ENCODE results near the gene SRSF2.
"Not testable (repeated sequence)": the region's sequence is repeated elsewhere in the genome, so short reads cannot be mapped to it uniquely, and the experiment has no call there.

The SRSF2 gene

GRCh38 chr17:76720211-76720610 is 16.9 kb downstream of the SRSF2 start:
- DNase-seq = no peak

GRCh38 chr17:76718516-76718915 is 18.6 kb downstream of the SRSF2 start:
- no peak for DNase-seq

GRCh38 chr17:76716839-76717215 is 20.3 kb downstream of the SRSF2 start:
- no peak for DNase-seq

GRCh38 chr17:76716146-76716838 is 20.8 kb downstream of the SRSF2 start:
- peak; percentile 43 for DNase-seq

DNA sequence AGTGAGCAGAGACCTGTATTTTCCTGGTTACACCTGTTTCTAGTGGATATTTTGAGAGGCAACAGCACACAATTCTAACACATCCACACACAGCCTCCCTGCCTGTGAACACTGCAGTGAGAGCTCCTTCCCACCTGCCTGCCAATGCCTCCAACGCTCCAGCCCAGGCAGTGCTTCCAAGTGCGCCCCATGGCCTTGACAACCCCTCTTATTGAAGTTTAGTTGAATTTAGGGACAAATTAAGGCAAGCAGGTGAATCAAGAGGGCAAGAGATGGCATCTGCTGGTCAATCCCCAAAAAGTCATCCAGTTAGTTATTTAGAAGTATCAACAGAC is 21.7 kb downstream of the SRSF2 start:
- no peak for DNase-seq

DNA sequence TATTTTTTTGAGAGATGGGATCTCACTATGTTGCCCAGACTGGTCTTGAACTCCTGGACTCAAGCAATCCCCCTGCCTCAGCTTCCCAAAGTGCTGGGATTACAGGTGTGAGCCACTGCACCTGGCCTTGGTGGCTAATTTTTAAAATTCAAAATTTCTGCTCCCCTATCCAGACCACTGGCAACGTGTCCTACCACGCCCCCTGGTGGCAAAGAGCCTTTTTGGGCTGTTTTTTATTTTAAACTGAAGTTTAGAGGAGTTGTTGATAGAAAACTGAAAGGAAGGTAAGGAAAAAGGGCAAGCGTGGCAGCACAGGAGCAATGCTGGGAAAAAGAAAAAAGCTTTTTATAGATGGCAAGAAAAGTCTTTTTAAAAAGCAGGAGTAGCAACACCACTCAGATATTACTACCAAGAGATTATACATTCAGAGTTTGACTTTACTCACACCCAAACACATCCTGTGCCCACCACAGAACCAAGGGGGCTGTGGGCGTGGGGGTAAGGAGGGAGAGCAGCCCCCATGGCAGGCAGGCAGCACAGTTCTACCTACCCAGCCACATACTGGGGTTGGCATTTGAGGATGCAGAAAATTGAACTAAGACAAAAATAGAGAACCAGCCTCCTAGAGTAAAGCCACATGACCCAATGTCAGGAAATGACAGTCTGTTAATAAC is 22.2 kb downstream of the SRSF2 start:
- peak; percentile 64 for DNase-seq

- DNase-seq = no peak
Observed at GRCh38 chr17:76714336-76714735, 22.8 kb downstream of the SRSF2 start.

- DNase-seq = no peak
Observed at GRCh38 chr17:76713765-76714164, 23.4 kb downstream of the SRSF2 start.

DNA sequence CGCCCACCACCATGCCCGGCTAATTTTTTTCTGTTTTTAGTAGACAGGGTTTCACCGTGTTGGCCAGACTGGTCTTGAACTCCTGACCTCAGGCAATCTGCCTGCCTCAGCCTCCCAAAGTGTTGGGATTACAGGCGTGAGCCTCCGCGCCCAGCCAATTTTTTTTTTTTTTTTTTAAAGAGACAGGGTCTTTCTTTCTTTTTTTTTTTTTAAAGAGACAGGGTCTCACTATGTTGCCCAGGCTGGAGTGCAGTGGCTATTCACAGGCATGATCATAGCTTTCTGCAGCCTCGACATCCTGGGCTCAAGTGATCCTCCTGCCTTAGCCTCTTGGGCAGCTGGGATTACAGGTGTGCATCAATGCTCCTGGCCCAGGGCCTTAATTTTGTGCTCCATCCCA is 24.8 kb downstream of the SRSF2 start:
- not testable (repeated sequence) for DNase-seq

DNA sequence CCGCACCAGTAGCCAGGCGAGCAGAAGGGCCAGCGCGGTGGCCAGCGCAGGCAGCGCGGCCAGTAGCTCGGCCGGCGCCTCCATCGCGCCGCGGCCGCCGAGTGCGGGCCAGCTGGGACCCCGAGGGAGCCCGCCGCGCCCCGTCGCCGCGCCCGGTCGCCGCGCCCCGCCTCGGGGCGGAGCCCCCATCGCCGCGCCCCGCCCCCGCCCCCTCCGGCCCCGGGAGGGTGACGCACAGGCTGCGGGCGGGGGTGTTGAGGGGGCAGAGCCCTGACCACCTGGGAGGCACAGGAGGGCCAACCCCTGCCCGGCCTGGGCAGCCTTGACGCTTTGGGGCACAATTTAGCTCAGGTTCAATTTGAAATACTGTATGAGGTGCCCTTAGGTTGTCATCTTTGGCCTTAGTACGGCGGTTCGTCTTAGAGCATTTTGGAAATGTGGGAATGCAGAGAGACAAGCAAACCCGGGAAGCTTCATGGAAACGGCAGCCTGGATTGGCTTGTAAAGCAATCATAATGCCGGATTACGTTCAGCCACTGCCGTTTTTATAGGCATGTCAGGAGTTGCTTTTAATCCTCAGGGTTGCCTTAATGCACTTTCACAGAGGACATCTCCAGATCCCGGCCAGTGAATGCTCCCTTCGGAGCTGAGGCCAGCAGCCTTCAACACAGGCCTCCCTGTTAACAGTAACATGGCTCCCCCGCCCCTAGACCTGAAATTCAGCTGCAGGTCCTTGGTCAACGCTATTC is 26.1 kb downstream of the SRSF2 start, which contains the start of gene MXRA7:
Gene MXRA7, minus strand, starts transcription at position 103 of the 749 bp plus-strand sequence. Its CDS starts 19 bp downstream, at position 84.
- DNase-seq = no peak

DNA sequence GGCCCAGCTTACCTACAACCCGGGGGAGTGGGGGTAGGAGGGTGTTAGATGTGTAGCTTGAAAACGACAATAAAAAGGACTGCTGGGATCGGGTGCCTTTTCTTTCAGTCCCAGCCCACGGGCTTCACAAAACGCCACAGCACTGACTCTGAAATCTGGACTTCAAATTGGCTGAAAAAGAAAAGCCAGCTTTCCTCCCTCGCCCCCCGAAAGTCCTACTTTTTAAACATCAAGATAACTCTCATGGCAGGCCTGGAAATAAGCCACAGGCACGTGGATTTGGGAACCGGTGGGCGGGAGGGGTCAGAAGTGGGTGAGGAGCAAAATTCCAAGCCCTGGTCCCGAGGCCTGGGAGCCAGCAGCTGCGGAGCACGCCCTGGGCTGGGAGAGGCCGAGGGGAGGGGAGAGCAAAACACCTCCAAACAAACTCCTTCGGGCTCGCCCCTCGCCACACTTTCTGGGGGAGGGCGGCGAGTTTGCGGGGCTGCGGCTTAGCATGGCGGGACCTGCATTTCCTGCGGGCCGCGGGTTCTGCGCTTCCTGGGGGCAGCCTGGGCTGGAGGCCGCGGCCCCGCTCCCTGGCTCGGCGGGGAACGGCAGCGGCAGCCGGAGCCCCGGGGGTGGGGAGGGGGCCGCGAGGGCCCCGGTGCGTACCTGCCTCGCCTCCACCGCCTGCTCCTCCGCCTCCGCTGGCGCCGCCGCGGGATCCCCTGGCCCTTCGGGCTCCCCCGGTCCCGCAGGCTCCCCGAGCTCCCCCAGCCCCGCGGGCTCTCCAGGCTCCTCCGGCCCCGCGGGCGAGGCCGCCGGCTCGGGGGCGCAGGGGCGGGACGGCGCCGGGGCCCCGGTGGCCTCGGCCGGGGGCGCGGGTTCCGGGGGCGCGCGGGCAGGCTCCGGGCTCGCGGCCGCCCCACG is 26.9 kb downstream of the SRSF2 start:
- not testable (repeated sequence) for DNase-seq

DNA sequence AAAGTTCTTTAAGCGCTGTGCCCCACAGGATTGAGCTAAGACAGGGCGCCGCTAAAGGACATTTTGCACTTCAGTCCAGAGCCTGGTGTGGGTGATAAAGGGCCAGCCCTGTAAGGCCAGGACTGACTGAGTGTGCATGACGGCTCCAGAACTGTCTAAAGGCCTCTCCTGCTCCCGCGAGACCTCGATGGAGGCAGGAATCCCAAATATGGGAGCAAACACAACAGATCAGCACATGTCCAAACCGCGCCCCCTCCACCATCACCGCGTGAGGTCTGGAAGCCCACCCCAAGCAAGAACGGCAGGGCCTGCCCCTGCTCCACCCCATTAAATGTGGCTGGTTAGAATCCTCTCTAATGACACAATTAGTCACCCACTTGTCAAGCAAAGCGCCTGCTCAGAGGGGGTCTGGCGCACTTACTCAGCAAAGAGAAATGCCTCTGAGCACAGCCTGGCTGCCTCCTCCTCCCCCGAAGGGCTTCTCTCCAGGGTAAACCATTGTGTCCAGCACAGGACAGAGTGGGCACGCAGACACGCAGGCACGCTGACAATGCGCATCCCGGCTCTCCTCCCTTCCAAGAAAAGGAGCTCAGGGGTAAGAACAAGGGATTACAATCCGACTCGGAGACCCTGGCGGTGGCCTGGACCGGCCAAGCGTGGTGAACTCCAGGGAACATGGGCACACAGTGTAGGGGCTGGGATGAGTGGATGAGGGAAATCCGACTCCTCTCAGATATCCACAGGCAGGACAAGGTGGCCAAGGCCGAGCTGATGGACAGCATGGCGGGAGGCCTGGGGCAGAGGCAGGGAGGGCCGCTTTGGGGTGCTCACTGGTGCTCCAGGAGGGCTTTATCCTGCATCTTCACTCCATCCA is 27.8 kb downstream of the SRSF2 start:
- no peak for DNase-seq

DNA sequence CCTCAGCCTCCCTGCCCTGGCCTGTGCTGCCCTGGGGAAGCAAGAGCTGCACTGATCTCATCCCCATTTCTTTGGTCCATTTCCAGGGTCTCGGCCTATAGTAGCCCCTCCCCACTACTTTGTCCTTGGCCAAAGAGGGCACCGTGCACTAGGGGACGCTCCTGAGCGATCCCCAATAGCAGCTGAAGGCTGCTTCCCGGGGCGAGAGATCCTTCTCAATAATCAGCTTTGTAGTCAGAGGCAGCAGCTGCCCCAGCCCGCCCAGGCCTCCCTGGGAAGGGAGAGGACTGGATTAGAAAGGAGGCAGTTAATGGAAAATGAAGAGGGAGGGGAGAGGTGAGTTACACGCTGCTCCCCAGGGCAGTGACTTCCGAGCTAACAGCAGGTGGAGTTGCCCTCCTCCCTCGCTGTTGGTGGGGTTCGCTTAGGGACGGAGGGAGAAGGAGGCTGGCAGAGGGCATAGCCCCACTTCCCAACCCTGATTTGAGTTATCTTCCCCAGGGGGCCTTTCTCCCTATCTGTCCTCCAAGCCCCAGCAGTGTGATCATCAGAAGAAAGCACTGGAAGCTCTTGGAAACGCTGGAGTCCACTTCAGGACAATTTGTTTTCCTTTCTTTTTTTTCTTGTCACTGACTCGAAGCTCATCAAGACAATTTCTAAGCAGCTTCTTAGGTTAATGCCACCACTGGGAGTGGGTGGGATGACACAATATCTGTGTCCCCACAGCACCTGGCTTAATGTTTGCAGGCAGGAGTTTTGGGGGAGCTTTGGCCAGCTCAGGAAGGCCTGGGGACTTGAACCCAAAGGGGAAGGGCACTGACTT is 28.9 kb downstream of the SRSF2 start:
- no peak for DNase-seq

DNA sequence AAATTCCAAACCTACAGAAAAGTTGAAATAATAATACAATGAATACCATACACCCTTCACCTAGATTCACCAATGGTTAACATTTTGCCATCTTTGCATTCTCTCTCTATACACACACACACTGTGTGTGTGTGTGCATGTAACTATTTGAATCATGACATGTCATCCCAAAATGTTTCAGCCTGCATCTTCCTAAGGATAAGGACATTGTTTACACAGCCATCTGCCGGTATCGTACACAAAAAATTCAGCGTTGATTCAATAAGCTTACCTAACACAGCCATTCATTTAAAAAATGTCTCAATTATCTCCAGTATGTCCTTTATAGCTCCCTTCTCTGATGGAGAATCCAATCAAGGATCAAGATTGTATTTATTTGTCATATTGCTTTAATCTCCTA is 30.3 kb downstream of the SRSF2 start:
- no peak for DNase-seq

- DNase-seq = no peak
Observed at GRCh38 chr17:76704805-76705204, 32.3 kb downstream of the SRSF2 start.

DNA sequence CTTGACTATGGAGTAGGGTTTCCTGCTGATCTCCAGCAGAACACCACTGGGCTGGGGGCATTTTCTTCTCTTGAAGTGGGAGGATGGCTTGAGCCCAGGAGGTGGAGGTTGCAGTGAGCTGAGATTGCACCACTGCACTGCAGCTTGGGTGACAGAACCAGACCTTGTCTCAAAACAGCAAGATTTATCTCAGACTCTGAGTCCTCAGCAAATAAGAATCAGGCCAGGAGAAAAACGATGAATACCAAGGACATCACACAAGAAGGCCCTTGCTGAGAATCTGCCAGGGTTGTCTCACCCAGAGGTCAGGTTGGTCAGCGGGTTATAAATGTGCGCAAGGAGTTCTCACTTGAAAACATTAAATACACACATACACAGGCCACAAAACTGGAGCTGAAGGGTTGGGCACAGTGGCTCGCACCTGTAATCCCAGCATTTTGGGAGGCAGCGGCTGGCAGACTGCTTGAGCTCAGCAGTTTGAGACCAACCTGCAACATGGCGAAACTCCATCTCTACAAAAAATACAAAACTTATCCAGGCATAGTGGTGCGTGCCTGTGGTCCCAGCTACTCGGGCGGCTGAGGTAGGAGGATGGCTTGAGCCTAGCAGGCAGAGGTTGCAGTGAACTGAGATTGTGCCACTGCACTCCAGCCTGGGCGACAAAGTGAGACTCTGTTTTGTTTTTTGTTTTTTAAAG is 34.0 kb downstream of the SRSF2 start:
- no peak for DNase-seq

- no peak for DNase-seq
Observed at GRCh38 chr17:76702076-76702475, 35.1 kb downstream of the SRSF2 start.

DNA sequence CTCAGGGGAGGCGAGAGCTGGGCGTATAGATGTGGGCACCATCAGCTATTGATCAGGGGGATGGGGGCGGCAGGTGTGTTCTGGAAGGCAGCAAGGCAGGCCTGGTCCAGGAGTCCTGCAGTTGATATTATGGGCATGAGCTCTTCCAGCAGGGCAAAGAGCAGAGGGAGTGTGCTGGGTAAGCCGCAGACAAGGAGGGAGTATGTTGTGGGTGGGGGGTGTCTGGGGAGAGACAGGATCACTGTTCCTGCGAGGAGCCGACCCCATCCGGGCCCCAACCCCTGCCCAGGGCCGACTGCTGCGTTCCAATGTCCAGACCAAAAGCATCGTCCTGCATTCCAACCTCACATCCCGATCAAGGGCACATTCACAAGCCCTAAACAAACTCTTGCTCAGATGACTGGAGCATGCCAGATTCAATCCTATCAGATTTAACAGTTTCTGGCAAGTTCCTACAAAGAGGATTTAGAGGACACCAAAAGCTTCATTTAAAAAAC is 35.6 kb downstream of the SRSF2 start:
- DNase-seq = no peak

- no peak for DNase-seq
Observed at GRCh38 chr17:76700617-76701470, 36.3 kb downstream of the SRSF2 start.
